Left renal cortex interstitium (tissue), 4 donors: ENCODE measurements around the gene DNHD1. TPM values are rescaled to one million over a fixed set of nuclear protein-coding genes. Genes with fewer than 3 reads are reported as not detected.

Source experiments
- DNase-seq, 4 donors: peaks; one replicate each; pipeline ENCODE4 v3.0.0-alpha.2; 2013; ENCODE audit warnings: low read depth in 4 of 4, low spot score in 2 of 4, missing footprints in 1 of 4
- polyA plus RNA-seq, 4 donors: library from polyadenylated mRNA; unstranded; fragments of 120-200 nt; gene quantifications; one replicate each; pipeline ENCODE4 v1.2.1, GENCODE V29; 2013; ENCODE audit not compliant: insufficient read length in 4 of 4

Gene DNHD1
- polyA plus RNA-seq, 4 donors, result 4.1 to 14.4 (median 9.3) TPM

DNA sequence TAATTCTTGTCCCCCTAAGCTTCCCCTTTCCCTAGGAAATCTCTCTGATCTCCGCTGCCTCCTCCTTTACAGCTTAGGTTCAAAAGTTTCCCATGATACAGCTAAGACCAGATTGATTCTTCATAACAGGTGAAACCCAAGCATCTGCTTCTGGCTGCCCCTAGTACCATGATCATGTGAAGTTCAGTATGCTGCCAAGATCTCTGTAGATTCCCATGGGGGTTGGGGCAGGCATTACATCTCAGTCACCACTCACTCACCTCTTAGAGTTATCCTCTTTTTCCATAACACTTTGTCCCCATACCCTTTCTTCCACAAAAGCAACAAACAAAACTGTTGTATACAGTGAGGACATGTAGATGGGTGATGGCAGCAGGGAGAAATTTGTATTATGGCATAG lies 62.3 kb downstream of the DNHD1 start:
- DNase-seq, result no peak

DNA sequence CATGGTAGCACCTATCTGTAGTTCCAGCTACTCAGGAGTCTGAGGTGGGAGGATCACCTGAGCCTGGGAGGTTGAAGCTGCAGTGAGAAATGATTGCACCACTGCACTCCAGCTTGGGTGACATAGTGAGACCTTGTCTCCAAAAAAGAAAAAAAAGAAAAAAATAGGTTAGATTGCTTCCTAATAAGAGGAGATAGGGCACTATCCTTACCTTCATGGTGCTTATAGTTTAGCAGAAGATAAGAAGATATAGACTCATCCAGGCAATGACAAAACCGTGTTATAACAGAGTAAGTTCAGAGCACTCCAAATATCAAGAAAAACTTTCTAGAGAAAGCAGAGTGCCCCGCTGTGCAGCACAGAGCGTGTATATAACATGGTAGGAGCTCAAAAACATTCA lies 64.2 kb downstream of the DNHD1 start:
- no peak for DNase-seq

DNA sequence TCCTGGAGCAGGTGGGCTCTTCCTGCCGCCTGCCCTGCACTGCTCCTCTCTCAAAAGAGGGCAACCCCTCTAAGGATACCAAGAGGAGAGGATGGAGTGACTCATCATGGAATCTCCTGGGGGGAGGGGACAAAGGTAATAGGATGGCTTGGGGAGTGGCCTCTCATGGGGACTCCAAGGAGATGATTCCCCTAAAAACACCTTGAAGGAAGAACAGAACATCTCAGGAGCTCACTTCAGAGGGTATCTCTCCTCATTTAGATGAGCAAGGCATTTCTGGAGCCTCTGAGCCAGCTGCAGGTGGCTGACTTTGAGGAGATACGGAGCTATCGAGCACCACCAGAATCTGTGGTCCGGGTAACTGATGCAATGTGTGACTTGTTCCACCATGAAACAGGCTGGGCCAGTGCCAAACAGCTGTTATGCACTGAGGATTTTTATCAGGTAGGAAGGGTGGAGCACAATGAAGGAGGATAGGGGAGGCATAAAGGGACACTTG lies 66.1 kb downstream of the DNHD1 start:
- DNase-seq, result no peak

DNA sequence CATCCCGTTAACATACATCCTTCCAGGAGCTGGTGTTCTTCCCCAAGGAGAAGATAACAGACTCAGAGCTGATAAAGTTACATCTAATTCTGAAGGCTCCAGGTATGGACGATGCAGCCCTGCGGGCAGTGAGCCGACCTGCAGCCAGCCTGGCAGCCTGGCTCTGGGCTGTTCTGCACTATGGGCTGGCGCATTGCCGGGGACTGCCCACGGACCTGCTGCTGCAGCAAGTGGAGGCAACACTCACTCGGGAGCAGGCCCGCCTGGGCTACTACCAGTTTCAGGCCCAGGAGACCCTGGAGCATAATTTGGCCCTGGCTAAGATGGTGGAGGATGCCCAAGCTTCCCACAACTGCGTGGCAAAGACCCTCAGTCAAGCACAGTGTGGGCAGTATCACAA lies 66.6 kb downstream of the DNHD1 start:
- DNase-seq, result no peak

DNA sequence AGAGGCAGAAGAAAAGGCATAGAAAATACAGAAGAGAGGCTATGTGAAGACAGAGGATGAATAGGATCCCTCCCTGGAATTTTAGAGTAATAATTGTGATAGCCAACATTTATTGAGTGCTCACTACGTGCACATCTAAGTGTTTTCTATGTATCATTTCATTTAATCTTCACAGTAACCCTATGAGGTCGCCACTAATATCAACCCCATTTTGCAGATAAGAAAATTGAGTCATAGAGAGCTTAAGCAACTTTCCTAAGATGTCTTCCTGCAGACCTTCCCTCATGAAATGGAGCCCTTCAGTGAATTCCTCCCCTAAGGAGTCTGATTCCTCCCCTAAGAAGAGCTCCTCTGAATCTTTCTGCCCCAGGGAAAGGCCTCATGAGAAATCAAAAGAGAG lies 68.2 kb downstream of the DNHD1 start:
- no peak for DNase-seq

DNA sequence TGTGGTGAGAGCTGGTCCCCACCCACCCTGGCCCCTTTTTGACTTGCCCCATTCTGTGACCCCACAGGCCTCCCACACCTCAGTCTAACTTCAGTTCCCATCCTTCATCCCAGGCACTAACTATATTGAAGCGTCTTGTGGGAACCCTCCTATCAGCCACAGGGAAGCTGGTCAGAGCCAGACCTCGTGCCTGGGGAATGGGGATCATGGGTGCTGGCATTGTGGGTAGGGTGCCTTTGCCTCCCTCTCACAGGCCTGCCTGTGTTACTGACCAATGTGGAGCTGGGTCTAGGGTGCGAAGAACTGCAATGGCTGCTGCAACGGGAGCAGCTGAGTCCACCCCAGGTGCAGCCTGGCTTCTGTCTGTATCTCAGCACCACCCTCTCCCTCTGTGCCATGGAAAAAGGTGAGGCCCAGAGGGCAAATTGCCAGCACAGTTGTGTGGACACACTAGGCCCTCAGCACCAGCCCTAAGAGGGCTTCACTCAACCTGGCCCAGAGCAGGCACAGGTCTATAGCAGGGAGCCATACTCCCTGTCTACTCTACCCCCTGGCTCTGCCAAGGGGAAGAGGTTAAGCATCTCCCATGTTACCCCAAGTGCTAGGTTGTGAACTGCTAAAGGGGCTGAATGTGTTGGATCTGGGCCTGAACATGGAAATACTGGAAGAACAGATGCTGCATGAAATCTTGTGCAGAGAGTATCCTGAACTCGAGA lies 69.1 kb downstream of the DNHD1 start:
- no peak for DNase-seq

DNA sequence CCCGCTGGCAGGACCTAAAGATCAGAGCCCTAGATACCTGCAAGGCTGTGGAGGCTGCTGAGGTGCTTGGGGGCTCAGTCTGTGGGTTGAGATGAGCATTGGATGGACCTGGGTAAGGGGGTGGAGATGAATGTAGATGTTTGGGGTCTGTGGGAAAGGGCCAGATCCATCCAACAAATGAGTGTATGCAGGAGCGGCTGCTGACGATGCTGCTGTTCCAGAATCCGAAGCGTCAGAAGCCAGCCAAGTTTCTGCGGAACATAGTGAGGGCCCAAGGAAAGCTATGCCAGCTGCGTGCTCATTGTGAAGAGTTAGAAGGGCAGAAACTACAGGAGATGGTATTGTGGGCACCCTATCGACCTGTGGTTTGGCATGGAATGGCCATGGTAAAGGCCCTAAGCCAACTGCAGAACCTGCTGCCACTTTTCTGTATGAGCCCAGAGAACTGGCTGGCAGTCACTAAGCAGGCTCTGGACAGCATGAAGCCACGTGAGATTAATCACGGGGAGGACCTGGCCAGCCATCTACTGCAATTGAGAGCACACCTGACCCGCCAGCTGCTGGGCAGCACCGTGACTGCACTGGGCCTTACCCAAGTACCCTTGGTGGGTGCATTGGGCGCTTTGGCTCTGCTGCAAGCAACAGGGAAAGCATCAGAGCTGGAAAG lies 69.8 kb downstream of the DNHD1 start:
- DNase-seq, result no peak

DNA sequence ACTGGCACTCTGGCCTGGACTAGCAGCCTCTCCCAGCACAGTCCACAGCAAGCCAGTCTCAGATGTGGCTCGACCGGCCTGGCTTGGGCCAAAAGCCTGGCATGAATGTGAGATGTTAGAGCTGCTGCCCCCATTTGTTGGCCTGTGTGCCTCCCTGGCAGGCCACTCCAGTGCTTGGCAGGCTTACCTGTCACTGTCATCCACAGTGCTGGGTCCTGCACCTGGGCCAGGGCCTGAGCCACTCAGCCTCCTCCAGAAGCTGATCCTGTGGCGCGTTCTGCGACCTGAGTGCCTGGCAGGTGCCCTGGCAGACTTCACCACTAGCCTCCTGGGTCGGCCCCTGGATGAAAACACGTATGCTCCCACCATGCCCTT lies 70.3 kb downstream of the DNHD1 start:
- no peak for DNase-seq

DNA sequence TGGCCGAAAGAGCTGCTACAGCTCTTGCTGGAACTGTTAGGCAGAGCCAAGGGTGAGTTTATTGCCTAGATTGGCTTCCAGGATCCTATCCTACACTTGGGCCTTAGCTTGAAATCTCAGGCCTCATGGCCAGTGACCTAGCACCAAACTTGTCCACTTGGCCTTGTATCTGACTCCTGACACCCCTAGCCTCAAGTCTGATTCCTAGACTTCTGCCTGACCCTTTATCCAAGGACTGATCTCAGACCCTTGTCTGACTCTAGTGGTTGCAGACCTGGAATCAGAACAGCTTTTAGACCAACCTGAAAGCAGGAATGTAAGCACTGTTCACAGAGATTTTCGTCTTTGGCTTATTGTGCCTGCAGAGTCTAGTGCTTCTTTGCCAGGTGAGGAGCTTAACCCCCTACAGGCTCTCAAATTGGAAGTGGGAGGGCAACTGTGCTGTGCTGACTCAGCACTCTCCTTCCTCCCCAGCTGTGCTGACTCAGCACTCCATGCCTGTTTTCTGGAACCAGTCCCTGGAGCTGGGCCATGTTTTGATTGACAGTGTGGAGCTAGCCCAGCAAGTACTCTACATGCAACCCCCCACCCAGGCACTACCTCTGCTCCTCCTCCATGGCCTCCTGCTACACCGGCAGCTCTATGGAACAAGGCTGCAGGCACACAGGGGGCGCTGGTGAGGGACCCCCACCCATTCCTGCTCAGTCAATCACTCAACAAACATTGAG lies 71.3 kb downstream of the DNHD1 start:
- DNase-seq, result peak in 2 of 4 donors; percentile 34

DNA sequence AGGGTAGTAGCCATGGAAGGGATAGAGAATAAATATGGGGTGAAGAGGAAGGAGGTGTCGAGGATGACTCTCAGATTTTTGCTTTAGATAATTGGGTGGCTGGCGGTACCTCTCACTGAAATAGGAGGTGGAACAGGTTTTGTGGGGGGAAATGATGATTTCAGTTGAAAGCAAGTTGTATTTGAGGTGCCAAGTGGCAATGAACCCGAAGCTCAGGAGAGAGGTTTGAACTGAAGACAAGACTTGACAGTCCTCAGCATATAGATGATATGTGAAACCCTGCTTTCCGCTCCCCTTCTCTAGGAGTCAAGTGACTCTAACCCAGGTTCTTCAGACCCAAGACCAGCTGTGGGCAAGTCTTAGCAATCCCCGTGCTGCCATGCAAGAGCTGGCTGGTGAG lies 72.6 kb downstream of the DNHD1 start:
- DNase-seq, result no peak

DNA sequence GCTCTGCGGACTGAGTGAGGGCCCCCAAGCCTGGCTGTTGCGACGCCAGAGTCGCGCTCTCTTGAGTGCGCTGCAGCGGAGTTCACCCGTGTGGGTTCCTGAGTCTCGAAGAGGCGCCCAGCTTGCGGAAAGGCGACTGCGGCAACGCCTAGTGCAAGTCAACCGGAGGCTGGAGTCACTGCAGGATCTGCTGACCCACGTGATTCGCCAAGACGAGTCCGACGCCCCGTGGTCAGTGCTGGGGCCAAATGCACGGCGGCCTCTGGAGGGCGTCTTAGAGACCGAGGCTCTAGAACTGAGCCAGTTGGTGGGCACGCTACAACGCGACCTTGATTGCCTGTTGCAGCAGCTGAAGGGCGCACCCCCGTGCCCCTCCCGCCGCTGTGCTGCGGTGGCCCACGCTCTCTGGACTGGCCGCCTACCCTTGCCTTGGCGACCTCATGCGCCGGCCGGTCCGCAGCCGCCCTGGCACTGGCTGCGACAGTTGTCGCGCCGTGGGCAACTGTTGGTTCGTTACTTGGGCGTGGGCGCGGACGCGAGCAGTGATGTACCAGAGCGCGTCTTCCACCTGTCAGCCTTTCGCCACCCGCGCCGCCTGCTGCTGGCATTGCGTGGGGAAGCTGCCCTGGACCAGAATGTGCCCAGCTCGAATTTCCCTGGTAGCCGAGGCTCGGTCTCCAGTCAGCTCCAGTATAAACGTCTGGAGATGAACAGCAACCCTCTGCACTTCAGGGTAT lies 73.8 kb downstream of the DNHD1 start:
- no peak for DNase-seq

DNA sequence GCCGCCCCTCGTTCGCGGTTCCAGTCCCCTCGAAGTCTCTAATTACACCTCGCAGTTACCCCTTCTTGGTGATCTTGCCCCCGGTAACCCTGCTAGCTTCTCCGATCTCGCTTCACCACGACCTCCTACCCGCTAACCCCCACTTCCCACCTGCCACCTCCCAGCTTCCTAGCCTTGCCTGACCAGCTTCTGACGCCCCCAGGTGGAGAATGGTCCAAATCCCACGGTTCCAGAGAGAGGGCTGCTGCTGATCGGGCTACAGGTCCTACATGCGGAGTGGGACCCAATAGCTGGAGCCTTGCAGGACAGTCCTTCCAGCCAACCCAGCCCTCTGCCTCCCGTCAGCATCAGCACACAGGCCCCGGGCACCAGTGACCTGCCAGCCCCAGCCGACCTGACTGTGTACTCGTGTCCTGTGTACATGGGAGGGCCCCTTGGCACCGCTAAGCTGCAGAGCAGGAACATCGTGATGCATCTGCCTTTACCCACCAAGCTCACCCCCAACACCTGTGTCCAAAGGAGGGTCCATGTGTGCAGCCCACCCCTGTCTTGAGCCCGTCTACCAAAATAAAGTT lies 74.4 kb downstream of the DNHD1 start:
- DNase-seq, result no peak

DNA sequence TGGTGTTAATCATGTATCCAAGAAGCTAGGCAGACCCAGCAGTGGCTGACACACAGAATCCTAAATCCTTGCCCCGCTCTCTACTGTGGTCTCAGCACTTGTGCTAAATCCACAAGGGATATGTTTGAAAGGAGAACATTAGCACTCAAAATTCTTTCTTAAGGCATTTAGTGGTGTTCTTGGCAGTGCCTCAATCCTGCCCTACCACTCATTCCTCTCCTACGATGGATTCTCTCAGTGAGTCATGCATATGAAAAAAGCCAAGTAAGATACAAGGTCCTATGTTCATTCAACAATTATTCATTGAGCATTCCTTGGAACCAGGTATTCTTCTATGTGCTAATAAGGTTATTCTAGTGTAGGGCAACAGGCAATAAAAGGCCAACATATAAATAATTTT lies 75.1 kb downstream of the DNHD1 start:
- DNase-seq, result no peak

DNA sequence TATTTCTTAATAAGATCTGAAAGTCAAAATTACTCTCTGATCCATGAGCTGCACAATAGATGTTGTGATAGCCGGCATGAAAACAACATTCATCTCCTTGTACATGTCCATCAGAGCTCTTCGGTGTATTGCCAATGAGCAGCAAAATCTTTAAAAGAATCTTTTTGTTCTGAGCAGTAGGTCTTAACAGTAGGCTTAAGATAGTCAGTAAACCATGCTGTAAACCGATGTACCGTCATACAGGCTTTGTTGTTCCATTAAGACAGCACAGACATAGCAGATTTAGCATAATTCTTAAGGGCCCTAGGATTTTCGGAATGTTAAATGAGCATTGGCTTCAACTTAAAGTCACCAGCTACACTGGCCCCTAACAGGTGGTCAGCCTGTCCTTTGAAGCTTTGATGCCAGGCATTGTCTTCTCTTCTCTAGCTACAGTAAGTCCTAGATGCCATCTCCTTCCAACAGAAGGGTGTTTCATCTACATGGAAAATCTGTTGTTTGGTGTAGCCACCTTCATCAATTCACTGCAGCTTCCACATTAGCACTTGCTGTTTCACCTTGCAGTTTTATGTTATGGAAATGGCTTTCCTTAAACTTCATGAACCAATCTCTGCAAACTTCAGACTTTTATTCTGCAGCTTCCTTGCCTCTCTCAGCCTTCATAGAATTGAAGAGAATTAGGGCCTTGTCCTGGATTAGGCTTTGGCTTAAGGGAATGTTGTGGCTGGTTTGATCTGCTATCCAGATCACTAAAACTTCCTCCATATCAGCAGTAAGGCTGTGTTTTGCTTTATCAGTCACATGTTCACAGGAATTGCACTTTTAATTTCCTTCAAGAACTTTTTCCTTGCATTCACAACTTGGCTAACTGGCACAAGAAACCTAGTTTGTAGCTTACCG lies 78.0 kb downstream of the DNHD1 start:
- no peak for DNase-seq

DNA sequence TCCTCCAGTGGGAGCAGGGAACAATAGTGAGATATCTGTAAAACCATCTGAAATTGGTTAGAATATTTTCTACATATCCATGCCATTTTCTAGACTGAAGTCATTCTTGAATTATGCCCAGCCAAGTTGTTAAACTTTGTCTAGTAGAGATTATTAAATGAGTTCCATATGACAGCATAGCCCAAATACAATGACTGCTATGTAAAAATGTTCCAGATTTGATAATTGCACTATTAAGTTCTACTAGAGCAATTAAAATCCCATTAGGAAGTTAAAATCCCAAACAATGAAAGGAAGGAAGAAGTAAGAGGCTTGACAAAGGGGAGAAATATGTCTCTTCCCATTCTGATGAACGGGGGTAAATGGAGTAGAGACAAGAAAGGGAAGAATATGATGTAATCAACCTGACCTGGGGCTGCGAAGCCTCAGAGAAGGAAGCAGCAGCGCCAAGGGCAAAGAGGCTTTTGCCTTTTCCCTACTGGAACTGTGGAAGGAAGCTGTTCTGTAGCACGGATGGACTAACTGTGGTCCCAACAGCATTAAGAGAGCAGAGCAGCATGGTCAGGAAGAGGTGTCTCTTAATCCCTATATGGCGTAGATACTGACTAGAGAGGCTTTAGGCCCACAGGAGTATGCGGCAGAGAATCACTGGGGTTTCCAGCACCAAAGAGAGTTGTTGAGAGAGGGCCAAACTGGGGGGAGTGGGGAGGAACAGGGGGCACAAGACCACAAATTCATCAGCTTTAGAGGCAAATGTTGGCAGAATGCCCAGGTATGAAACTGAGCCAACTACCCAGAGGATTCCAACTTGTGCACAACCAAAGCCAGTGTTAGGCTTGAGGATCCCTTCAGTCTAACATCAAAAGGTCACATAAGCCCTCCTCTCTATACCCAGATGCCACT lies 79.6 kb downstream of the DNHD1 start:
- peak in 1 of 4 donors; percentile 10 for DNase-seq

DNA sequence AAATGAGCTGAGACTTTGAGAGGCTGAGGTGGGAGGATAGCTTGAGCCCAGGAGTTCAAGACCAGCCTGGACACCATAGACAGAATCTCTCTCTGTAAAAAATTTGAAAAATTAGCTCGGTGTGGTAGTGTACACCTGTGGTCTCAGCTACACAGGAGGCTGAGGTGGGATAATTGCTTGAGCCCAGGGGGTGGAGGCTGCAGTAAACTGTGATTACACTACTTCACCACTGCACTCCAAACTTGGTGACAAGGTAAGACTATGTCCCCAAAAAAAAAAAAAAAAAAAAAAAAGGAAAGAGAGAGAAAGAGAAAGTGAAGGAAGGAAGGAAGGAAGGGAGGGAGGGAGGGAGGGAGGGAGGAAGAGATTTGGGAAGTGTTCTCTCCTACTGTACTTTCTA lies 81.1 kb downstream of the DNHD1 start:
- DNase-seq, result no peak

DNA sequence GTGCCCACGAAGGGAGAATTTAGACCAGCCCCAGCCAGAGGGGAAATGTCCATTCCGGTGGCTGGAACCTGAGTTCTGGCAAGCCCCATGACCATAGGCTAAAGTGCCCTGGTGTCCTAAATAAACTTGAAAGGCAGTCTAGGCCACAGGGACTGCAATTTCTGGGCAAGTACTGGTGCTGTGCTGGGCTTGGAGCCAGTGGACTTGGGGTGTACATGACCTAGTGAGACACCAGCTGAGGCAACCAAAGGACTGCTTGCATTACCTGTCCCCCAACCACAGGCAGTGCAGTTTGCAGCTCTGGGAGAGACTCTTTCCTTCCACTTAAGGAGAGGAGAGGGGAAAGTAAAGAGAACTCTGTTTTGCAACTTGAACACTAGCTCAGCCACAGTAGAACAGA lies 82.6 kb downstream of the DNHD1 start:
- DNase-seq, result no peak

DNA sequence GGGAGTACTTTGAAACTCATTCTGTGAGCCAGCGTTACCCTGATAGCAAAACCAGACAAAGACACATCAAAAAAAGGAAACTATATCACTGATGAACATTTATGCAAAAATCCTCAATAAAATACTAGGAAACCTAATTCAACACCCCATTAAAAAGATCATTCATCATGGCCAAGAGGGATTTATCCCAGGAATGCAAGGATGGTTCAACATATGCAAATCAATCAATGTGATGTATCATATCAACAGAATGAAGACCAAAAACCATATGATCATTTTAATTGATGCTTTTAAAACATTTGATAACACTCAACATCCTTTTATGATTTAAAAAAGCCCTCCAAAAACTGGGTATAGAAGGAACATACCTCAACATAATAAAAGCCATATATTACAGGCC lies 86.5 kb downstream of the DNHD1 start:
- DNase-seq, result no peak

DNA sequence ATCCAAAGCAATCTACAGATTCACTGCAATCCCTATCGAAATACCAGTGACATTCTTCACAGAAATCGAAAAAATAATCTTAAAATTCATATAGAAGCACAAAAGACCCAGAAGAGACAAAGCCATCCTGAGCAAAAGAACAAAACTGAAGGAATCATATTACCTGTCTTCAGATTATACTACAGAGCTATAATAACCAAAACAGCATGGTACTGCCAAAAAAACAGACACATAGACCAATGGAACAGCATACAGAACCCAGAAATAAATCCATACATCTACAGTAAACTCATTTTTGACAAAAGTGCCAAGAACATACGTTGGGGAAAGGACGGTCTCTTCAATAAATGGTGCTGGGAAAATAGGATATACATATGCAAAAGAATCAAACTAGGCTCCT lies 87.4 kb downstream of the DNHD1 start:
- no peak for DNase-seq
